ENCODE data around the gene FLNA.
"Not testable (repeated sequence)": the region's sequence is repeated elsewhere in the genome, so short reads cannot be mapped to it uniquely, and the experiment has no call there.

The FLNA gene

DNA sequence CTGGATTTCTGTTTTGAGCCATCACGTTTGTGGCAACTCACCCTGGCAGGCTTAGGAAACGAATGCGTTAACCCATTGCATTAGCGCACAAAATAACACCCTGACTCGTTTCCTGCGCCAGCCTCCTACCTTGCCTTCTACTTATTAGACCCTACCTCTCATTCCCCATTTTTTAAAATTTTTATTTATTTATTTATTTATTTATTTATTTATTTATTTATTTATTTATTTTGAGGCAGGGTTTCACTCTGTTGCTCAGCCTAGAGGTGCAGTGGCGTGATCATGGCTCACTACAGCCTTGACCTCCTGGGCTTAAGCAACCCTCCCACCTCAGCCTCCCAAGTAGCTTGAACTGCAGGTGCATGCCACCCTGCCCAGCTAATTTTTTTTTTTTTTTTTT, 71.4 kb downstream of the FLNA start:
- not testable (repeated sequence) for DNase-seq

DNA sequence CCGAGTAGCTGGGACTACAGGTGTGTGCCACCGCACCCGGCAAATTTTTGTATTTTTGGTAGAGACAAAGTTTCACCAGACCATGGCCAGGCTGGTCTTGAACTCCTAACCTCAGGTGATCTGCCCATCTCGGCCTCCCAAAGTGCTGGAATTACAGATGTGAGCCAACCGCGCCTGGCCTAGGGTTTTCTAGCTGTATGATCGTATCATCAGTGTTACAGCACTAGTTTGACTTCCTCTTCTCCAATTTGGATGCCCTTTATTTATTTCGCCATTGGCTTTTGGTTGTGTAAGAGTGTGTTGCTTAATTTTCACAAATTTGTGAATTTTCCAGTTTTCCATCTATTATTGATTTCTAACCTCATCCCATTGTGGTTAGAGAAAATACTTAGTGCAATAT, 73.6 kb downstream of the FLNA start:
- no peak for DNase-seq
